HG03439 (cell line): Measurements from ENCODE around the gene MYBPH.

Source experiments
- ATAC-seq: cut with Tn5 transposase; IDR thresholded peaks from one replicate; pipeline ENCODE4 v1.9.1; 2021; ENCODE audit warnings: mild to moderate bottlenecking, moderate library complexity; ENCODE audit not compliant: unreplicated experiment

The MYBPH gene

DNA sequence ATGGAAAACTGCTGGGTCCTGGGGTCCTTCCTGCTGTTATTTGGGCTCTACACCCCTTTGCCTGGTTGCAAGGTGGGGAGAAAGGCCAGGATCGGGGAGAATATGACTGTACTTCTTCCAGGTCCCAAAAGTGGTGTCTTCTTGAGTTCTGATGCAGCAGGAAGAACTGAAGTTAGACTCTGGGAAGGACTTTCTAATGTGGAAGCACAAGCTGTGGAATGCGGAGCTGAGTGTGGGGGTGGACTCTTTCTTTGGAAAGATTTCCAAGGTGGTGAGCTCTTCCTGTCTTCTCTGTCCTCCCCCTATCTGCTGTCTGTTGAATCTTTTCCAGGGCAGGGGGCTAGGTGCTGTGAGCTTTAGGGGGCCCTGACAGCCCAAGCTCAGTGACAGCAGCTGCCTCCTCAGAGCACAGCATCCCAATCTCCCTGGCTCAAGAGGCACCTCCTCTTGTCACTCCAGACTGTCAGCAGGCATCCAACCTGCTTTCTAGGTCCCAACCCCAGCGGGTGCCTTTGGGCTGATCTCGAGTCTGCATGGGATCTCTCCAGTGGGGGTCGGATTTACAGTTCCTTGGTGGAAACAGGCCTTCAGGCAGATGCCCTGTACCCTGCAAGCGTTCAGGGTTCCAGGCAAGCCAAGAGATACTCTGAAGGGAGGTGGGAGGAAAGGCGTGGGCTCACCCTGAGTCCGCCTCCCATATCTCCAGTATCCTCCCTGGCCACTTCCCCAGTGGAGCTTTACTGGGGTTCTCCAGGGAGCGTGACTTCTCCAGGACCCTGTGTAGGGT, 24.9 kb downstream of the MYBPH start:
- ATAC-seq: no peak

DNA sequence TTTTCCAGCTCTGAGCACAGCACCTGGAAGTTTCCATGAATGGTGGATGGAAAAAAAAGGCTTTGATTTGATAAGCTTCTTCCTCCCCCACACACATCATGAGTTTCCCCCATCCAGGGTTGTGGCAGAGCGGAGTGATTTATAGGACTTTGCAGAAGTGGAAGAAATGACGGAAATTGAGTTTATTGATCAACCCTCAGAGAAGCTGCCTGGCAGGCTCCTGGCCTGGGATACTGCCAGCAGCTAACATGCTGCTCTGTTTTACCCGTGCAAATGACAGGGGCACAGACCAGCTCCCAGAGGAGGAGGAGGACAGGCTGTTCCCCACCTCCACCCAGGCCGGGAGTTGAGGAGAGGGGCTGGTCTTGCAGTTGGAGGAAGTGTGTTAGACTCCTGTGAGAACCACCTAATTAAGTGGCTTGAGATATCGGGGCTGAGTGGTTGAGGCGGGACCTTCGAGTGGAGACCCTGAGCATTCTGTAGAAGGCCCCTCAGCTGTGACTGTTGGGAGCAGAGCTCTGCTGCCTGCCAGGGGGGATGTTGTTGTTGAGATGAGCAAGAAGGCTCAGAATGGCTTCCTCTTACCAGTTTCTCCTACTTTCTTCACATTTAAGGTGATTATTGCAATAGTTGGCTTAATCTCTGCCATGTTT, 26.3 kb downstream of the MYBPH start:
- no peak for ATAC-seq

DNA sequence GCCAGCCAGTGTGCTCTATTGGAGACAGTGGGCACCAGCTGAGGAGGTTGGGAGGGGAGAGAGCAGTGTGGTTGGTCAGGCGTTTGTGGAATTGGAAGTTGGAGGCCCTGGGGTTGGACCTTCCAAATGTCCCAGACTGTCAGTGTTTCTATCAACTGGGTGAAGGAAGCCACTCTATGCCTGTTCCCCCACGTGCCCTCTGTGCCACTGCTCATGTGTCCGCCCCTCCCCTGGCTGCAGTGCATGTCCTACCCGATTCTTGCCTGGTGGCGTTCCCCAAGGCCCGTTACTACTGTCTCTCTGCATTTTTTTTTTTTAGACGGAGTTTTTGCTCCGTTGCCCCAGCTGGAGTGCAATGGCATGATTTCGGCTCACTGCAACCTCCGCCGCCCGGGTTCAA, 27.0 kb downstream of the MYBPH start:
- no peak for ATAC-seq

DNA sequence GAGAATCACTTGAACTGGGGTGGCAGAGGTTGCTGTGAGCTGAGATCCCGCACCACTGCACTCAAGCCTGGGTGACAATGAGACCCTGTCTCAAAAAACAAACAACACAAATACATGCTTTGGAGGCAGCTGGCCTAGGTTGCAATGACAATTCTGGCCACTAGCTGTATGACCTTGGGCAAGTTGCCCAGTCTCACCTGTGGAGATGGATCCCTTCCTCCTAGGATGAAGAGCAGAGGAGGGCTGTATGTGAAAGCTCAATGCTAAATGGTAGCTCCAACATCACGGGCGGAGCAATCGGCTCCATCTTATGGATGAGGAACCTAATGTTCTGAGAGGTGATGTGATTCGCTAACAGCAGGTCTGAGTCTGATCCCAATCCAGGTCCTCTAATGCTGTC, 27.5 kb downstream of the MYBPH start:
- ATAC-seq: no peak

DNA sequence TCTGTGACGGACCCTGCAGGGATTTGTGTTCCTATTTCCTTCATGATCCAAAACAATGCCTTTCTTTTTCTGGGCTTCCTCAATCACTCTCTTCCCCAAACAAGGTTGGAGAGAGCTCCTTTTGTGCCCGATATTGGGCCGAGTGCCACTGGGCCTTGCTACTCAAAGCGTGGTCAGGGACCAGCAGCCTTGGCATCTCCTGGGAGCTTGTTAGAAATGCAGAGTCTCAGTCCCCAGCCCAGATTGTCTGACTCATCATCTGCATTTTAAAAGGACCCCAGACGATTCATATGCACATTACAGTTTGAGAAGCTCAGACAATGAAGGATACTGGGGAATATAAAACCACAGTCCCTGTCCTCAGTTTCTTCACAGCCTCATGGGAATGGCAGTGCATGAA, 28.2 kb downstream of the MYBPH start:
- ATAC-seq: no peak

DNA sequence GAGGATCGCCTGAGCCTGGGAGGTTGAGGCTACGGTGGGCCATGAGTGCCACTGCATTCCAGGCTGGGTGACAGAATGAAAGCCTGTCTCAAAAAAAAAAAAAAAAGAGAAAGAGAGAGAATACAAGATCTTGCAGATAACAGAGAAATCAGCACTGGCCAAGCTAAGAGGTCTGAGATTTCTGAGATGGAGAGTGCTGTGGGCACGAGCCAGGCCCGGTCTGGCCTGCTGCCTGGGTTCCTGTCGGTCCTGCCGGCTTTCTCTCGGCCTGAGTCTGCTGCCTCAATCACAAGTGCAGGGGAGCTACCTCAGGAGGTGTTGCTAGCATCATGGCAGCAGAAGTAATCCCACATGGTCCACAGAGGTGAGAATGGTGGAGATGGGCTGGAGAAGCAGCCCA, 29.1 kb downstream of the MYBPH start:
- ATAC-seq: no peak

DNA sequence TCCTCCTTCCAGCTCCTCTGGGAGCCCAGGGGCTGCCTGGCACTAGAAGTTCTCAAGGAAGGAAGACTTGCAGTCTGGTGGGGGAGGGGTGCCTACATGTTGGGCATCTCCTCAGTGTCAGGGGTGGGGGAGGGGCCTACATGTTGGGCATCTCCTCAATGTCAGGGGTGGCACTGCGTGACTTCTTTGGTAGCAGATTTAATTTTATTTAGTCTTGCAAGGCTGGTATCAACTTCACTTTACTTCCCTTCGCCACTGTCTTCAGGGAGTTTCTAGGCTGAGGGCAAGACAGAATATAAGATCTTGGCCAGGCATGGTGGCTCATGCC, 29.6 kb downstream of the MYBPH start:
- no peak for ATAC-seq

DNA sequence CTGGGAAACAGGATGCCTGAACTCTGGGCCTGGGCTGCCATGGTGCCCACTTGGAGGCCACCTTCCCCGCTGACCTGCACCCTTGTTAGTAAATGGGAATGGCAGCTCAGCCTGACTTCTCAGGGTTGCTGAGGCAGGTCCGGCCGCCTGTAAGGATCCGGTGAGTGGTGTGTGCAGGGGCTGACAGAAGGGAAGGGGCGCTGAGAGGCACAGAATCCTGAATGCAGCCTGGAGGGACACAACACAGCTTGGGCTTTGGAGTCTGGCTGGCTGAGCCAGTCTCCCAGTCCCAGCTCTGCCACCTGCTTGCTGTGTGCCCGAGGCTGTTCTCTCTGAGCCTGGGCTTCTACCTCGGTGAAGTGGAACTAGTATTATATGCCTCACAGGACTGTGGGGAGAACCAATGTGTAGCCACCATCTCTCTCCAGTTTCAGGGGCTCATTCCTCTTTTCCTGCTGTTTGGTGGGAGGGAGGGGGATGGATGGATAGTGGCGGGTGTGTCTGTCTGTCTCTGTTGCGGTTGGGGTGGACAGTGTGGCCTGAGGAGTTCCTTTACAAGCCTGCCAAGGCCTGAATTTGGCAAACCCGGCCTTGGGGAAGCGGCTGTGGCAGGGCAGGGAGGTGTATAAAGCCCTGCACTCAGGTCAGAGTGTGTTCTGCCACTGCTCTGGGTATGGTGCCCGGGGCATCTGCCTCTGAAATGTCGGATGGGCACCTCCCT, 30.1 kb downstream of the MYBPH start:
- no peak for ATAC-seq

DNA sequence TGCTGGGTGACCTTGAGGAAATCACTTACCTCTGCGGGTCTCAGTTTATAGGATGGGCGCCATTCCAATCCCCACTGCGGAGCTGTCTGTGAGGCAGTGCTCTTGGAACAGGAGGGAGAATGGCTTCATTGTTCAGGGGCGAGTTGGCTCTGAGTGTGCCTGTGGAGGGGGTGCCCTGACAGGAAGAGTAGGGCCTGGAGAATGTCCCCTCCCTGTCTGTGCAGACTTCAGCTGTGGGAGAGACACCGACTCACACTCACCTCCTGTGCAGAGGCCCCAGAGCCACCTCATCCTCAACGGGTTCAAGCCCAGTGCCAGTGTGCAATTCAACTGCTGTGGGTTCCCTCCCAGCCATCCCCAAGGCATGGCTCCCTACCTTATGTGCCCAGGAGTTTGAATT, 31.0 kb downstream of the MYBPH start:
- no peak for ATAC-seq

DNA sequence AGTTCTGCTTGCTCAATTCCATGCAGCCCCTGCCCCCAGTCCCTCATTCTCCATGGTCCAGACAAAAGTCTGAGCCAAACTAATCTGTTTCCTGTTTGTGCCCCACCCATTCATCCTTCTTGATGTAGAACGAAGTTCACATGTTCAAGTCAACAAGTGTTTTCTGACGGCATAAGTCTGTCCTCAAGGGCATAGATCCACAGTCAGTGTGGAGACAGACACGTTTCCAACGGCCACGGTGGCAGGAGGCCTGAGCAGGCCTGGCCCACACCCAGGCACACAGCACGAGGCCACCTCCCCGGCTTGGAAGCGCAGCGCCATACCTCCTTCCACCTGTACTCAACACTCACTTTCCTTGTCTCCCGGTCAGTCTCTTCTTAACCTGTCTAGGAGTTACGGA, 32.0 kb downstream of the MYBPH start:
- ATAC-seq: no peak

DNA sequence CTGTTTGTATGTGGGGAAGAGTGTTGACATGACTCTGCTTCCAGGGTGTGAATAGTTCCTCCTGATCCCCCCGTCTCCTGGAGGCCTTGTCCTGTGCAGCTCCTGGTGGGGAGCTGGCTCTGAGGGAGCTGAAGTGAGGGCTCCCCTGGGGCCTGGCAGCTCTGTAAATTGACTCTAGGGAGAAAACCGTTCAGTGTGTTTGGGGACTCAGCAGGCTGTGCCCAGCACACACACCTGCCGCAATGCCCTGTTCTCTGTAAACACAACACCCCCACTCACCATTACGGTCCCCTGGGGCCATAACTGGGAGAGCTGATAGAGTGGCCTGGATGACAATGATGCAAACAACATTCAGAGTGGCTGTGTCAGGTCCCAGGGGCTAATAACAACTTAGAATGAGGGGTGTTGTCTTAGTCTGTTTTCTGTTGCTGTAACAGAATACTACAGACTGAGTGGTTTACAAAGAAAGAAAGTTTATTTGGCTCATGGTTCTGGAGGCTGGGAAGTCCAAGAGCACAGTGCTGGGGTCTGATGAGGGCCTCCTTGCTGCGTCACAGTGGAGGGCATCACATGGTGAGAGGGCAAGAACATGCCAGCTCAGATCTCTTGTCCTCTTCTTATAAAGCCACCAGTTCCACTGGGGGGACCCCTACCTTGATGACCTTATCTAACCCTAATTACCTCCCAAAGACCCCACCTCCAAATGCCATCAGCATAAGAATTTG, 32.8 kb downstream of the MYBPH start:
- no peak for ATAC-seq

DNA sequence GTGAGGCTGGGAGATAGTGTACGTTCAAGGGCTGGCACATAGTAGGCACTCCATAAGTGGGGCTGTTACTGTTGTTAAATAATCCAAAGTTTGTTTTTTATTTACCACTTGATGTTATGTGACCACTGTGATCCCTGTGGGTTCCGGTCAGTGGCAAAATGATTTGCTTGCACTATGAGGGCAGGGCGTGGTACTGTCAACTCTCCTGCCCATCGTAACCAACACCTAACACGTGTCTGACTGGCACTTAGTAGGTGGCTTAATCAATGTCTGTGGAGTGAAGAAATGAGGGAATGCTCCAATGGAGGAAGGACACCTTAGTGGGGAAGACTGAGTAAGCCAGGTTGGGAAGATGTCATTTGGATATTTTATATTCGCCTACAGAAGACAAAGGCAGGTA, 33.5 kb downstream of the MYBPH start:
- ATAC-seq: no peak

DNA sequence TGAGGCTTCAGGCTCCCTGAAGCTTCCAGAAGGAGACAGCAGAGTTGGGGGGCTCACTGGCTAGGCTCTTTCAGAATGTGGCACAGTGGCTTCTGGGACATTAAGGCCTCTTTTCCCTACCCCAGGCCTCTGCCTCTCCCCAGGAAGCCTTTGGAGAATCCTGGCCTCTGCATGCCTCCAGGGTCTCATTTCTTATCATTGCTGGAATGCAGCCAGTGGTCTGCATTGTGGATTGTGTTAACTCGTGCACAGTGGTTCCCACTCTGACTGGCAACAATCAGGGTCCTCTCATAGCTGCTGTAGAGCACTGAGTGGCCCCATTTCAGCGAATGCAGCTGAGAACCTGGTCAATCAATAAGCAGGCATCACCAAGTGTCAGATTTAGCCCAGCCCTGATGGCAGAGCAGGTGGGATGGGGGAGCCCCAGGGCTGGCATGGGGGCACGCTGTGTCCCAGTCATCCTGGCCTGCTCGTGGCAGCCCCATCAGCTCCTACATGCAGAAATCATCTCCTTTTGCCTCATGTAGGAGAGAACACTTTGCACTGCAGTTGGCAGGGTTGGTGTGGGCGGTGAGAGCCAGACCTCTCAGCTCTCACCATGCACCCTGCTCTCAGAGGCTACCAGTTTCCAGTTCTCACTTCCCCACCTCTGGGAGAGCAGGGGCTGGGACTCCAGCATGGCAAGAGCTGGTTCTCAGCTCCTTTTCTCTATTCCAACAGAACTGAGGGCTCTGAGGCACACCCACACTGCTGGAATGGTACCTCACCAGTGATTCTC, 34.7 kb downstream of the MYBPH start:
- no peak for ATAC-seq

DNA sequence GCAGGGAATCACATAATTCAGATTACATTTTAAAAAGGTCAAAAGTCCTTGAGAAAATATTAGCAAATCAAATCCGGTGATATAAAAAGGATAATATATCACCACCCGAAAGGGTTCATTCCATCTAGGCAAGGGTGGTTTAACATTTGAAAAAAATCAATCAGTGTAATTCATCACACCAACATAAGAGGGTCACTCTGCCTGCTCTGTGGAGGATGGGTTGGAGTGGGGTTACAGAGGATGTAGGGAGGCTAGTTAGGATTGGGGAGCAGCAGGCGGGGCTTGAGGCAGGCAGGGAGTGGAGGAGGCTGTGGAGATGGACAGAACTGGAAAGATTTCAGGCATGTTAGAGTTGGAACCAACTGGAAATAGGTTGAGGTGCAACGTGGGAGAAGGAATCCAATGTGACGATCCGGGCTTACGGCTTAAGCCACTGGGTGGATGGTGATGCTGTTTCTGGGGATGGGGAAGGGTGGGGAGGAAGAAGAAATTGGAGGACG, 35.6 kb downstream of the MYBPH start:
- no peak for ATAC-seq

DNA sequence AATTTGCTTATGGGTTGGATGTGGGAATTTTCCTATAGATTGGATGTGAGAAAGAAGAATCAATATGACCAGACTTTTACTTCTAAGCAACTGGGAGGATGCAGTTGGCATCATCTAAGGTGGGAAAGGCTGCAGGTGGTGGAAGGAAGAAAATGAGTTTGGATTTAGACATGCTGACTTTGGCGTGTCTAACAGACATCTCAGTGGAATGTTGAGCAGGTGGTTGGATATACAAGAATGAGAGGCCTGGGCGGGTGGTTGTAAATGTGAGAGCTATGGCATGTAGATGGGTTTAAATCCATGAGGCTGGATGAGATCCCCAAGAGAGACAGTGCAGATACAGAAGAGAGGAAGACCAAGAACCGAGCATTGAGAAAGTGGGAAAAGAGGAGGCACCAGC, 37.6 kb downstream of the MYBPH start:
- ATAC-seq: no peak

DNA sequence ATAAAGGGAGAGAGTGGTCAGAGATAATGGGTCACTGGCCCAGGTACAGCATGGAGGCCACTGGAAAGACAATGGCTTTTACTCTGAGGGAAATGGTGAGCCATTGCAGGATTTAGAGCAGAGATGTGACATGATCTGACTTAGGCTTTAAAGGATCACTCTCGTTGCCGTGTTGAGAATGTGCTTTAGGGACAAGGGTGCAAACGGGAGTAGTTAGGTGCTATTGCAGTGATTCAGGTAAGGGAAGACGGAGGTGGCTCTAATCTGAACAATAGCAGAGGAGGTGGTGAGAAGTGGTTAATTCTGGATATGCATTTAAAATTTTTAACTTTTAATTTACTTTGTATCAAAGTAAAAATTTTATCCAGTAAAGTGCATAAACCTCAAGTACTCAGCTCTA, 38.3 kb downstream of the MYBPH start:
- ATAC-seq: no peak

DNA sequence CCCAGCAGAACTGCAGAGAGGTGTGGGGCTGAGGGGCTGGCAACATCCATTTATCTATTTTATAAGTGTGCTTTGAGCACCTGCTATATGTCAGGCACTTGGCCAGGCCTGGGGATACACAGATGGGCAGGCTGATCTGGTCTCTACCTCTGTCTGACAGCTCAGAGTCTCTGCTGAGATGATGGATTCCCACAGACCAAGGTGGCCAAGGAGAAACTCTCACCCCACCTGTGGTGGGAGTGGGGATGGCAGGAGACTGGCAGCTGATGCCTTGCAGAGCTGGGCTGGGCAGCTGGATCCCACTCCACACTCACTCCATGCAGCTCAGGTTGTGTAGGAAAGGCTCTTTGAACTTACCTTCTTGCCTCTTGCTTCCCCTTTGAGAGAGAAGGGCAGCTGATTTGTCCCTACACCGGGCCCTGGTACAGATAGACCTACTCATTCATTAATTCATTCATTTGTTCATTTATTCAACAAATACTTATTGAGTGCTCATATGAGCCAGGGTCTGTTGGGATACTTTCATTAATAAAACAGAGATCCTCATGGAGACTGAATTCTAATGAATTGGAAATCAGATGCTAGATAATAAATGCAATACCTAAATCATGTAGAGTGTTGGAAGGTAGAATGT, 39.1 kb downstream of the MYBPH start:
- no peak for ATAC-seq

DNA sequence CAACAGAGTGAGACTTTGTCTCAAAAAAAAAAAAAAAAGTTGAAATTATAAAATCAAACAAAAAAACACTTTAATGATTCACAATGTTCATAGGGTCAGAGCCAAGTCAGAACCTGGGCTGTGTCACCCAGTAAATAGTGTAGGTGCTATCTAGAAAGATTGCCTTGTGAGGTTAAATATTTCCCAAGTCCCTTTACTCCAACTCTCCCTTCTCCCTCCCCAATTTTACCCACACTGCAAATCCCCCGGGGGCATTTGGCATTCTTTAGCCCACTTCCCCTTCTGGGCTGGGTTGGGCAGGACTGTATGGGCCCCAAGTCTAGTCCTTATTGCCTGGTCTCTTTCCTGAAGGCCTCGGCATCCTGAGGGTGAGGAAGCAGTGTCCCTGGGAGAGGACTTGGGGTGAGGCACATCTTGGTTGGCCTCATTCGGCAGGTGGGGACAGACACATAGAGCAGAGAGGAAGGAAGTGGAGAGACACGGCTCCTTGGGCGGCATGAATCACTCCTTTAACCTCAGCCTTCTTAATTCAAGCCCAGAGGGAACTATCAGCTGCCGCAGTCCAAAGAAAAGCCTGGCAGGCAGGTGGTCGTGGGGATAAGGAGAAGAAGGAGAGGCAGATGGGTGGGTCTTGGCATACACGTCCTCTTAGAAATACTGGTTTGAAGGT, 39.9 kb downstream of the MYBPH start:
- no peak for ATAC-seq

DNA sequence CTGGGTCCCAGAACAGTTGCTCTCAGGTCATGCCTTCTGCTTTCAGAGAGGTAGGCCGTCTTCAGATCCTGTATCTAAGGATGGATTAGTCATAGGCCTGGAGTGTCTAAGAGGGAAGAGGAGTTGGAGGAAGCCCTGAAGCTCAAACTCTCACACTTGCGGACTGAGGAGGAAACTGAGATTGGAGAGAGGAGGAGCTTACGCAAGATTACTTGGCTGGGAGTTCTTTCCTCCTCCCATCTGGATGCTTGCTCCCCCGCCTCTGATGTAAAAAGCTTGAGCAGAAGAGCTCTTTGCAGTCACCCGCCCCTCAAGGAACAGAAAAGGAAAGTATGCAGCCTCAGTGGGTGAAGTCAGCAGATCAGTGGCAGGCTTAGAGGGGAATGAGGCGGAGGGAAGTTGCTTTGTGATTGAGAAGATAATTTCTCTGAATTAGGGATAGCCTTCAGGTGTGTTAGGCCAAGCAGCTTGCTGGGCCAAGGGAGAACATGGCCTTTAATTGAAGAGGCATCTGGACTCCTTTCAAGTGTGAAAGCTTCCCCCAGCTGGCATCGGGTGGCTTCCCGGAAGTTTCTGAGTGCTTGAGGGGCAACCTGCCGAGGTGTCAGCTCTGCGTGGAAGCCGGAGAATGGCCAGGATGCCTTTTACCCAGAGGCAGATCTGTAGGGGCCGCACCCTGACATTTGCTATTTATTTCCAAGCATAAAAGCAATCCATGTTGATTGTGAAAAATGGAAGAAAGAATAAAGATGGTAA, 41.5 kb downstream of the MYBPH start:
- no peak for ATAC-seq
